Activated naive CD8-positive, alpha-beta T cell treated with anti-CD3 and anti-CD28 coated beads, Interleukin-2, amount 50 U/mL, for 16 hours (primary cell): Measurements from ENCODE around the gene C1orf141.
"Not testable (repeated sequence)": the region's sequence is repeated elsewhere in the genome, so short reads cannot be mapped to it uniquely, and the experiment has no call there.

Source experiments
- DNase-seq: peaks from one replicate; pipeline ENCODE4 v3.0.0-alpha.2; 2020; ENCODE audit warnings: low read depth, low spot score

C1orf141 gene

DNA sequence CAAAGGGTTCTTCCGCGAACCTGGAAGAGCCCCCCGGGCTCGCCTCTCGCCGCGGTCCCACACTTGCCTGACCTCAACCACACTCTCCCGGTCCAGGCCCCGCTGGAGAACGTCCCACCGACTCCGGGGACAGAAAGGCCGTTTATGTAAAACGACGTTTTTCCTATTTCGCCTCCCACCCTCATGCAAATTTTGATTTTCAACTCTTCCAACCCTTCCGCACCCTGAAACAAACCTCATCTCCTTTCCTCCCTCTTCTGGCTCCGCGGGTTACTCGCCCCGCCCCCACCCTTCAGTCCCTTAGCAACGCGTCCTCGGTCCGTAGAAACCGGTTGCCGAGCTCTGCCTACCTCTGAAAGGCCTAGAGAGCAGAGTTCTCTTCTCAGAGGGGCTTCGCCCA is at the start of gene C1orf141:
Gene C1orf141, minus strand, starts transcription at position 276 of the 400 bp plus-strand sequence. CDS start 7,730 bp downstream, outside the sequence.
- DNase-seq = no peak

DNA sequence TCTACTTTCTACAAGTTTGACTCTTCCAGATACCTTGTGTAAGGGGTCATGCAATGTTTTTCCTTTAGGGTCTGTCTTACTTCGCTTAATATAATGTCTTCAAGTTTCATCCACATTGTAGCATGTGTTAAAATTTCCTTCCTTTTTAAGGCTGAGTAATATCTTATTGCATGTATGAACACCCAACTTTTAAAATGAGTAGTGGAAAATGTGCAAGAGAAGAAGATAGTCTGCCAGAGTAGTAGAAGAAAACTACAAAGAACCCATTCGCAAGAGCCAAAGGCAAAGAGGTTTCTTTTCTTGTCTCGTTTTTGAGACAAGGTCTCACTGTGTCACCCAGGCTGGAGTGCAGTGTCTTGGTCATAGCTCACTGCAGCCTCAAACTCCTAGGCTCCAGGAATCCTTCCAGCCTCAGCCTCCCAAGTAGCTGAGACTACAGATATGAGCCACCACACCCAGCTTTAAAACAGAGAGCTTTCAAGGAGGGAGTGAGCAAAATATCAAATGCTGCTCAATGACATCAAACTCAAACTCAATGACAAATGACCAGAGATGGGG is 40.8 kb upstream of the C1orf141 start:
- DNase-seq = no peak

DNA sequence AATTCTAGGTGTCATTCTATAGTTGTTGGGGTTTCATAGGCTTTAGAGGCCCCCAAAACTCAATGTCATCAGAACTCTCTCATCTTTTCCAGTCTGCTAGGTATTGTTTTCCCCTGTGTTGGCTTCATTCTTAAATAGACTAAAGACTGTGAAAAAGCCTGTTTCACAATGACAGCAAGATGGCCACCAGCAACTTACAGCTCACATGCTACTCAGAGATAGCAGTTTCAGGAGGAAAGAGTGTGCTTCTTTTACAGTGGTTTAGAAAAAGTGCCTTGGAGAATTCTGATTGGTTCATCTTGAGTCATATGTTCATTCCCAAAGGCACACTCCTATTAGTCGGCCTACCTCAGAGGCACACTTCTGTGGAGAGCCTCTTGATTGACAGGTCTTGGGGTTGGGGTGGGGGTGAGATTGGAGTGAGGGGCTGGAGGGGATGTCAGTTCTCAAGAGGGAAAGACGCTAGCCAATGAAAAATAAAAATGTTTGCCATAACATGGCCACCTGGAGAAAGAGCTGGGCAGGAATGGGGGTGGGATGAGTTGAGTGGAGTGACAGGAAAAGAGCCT is 40.0 kb upstream of the C1orf141 start:
- DNase-seq = no peak

DNA sequence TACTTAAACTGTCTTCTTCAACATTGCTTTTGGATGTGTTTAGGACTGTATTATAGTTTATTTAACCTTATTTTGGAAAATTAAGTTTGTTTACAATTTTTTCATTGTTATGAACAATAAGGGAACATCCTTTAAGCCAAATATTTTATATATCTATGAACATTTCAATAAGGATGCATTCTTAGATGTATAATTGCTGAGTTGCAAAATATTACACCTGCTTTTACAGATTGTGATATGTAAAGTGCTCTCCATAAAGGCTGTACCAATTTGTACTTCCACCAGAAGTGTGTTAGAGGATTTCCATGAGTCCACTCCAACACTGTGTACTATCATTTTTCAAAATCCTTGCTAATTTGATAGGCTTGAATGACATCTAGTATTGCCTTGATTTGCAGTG is 39.2 kb upstream of the C1orf141 start:
- DNase-seq = no peak

DNA sequence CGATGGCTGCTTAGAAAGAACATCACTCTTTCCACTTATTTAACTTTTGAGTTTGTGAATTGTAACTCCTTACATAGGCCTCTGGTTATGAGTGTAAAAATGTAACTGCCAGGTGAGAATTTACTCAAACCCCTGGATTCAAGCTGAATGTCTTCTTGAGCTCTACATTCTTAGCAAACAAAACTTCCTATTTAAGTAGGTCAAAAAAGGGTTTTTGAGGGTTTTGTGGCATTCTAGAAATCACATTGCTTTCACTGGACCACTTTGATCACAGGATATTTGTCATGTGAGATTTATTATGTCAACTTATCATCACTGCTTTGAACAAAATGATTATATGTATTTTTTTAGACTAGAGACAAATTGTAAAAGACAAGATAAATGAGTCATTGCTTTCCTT is 37.2 kb upstream of the C1orf141 start:
- DNase-seq = no peak

DNA sequence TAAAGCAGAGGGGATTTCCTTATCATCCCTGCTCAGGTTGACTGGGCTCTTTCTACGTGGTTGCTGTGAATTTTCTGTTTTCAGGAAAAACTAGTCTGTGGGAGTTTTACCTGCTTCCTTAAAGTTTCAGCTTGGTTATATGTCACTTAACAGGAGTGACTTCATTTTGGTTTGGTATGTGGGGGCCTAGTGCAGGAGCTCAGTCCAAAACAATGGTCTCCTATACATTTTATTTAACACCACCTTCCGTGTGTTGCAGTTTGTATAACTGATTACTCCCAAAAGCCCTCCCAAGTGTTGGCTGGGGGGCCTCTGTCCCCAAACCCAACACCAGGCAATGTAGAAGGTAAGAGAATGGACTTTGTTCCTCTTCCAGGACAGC is 36.8 kb upstream of the C1orf141 start:
- no peak for DNase-seq

DNA sequence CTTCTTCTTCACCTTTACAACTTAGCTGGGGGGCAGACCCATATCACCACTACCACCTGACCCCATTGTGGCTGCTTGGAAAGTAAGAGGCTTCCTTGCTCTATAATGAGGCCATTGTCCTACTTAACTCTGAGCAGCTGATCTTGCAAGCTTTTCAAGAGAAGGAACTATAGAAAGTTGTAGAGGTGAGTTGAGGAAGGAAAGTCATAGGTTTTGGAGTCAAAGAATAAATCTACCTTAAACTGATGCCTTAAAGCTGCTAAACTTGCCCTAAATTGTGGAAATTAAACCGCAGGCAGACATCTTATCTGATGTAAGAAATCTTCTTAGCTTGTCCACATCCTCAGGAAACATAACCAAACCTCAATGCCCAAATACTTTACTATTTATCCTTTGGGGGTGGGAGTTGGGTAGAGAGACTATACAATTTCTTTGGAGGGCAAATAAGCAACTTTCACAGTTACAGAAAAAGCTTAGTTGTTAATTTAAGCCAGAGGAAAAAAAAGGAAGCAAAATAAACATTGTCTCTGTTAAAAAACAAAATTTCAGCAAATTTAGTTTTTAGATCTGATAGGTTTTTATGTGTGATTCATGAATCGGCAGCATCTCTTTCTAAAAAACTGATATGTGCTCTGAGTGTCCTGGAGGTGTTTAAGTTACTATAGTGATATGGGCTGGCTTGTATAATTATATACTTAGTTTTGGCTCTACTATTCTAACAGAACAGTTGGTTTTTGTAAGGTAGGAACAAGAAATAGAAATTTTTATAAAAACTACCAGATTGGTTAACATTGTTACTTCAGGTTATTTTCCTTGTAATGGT is 36.2 kb upstream of the C1orf141 start:
- DNase-seq = no peak

DNA sequence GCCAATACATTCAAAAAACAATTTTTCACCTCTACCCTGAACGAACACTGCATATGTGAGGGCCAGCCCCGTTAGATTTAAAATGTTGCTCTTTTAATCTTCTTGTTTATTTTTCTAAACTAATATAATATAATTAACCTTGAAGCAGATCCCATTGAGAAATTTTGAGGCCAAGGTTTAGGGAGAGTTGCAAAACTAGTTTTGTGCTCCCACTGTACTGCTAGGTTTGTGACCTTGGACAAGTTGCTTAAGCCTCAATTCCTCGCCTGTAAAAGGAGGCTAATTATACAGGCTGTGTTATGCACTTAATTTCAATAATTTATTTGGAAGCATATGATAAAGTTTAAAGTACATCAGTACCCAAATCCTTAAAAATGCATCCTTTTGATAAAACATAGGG is 35.2 kb upstream of the C1orf141 start:
- no peak for DNase-seq

DNA sequence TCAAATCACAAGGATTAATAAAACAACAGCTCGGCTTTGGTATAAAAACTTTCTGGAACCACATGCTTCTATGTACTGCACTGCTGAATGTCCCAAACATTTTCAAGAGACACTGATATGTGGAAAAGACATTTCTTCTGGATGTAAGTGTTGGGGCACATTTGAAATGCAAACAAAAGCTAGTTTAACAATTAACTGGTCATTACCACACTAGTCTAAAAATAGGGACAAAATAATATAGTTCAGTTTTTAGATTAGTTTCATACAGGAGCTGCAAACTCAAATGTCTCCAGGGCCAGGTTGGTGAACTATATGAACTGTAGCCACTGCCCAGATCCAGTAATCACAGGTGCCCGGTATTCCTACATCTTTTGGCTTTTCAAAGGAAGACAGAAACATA is 34.7 kb upstream of the C1orf141 start:
- DNase-seq = no peak

DNA sequence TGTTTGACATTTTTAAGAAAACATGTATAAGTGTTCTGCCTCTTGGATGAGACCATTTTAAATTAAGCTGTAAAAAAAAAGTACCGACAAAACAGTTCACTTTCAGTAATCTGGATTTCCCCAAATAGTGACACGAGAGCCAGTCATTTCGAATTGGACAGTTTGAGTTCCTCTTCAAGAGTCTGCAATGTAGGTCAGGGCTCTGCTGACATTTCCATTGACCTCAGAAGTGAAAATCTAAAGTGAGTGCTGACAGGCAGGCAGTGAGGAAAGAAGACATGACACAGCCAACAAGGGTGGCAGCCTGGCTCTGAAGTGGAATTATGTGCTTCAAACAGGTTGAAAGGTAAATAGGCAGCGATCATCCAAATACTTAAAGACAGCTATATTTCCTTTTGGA is 31.4 kb upstream of the C1orf141 start, which contains the start of gene IL23R:
Gene IL23R, plus strand, starts transcription at position 259 of the 400 bp plus-strand sequence. CDS start 1,667 bp downstream, outside the sequence.
- no peak for DNase-seq

DNA sequence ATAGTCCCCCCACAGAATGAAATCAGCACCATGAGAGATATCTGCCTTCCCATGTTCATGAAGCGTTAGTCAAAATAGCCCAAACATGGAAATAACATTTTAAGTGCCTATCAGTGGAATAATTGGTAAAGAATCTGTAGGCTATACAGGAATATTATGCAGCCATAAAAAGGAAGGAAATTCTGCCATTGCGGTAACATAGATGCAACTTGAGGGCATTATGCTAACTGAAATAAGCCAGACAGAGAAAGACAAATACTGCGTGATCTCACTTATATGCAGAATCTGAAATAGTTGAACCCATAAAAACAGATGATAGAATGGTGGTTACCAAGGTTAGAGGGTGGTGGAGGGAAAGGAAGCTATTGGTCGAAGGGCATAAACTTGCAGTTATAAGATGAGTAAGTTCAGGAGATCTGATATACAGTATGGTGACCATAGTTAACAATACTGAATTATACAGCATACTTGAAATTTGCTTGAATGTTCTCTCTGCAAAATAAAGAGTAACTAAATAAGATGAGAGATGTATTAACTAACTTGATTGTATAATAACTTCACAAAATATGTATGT is 30.8 kb upstream of the C1orf141 start:
- no peak for DNase-seq

DNA sequence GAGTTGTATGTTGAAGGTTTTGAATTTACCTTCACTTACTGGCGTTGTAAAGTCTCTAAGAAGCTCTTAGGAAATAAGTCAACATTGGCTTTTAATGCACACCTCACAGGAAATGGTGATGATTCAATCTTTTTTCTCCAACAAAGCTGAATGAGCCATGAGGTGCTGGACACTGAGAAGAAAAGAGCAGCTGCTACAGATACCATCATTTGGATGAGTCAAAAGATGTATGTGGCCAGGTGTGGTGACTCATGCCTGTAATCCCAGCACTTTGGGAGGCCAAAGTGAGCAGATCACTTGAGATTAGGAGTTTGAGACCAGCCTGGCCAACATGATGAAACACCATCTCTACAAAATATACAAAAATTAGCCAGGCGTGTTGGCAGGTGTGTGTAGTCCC is 28.2 kb upstream of the C1orf141 start:
- DNase-seq = no peak

DNA sequence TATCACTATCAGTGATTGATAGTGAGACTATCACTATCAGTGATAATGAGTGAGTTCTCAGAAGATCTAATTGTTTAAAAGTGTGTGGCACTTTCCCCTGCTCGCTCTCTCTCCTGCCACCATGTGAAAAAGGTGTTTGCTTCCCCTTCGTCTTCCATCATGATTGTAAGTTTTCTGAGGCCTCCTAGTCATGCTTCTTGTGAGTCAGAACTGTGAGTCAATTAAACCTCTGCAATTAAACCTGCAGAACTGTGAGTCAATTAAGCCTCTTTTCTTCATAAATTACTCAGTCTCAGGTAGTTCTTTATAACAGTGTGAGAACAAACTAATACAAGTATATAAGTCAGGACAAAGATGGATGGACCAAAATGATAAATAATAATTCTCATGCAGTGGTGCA is 24.5 kb upstream of the C1orf141 start:
- DNase-seq = no peak

DNA sequence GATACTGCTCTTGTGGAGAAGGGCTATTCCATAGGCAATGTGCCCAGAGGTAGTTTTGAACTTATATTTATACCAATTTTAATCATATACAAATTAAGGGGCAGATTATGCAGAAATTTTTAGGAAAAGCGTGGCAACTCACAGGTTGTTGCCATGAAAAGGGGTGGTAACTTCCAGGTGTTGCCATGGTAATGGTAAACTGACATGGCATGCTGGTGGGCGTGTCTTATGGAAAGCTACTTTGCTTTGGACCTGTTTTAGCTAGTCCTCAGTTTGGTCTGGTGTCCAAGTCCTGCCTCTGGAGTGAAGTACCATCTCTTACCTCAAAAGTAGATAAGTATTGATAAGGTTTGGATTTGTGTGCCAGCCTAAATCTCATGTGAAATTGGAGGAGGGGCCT is 23.6 kb upstream of the C1orf141 start:
- no peak for DNase-seq

DNA sequence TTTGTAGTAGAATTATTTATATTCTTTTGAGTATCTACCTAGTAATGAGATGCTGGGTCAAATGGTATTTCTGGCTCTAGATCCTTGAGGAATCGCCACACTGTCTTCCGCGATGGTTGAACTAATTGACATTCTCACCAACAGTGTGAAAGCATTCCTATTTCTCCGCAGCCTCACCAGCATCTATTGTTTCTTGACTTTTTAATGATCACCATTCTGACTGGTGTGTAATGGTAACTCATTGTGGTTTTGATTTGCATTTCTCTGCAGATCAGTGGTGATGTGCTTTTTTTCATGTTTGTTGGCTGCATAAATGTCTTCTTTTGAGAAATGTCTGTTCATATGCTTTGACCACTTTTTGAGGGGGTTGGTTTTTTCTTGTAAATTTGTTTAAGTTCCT is 16.2 kb upstream of the C1orf141 start:
- no peak for DNase-seq

DNA sequence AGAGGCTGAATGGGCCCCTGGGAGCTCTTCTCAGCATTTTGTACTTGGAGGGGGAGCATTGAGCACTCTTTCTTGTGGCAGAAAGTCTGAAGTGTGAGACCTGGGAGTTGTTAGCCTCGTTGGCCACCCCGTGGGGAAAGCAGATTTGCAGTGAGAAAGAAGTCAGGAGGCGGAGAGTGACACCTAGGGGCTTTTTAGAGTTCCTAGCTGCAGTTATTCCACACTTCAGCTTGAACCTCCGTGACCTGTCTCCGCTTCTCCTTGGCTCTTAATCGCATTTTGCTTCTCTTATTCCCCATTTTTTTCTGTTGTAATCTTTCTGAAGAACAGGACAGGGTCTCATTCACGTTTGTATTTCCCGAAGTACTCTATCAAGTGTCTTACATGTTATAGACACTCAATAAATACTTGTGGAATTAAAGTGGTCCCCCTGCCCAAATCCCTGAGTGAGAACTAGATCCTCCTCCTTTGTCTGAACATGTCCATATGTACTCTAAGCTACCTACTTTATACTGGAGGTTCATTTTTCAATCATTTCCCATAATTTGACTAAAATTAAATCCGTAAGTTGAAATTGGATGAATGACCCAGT is 14.5 kb upstream of the C1orf141 start:
- no peak for DNase-seq

DNA sequence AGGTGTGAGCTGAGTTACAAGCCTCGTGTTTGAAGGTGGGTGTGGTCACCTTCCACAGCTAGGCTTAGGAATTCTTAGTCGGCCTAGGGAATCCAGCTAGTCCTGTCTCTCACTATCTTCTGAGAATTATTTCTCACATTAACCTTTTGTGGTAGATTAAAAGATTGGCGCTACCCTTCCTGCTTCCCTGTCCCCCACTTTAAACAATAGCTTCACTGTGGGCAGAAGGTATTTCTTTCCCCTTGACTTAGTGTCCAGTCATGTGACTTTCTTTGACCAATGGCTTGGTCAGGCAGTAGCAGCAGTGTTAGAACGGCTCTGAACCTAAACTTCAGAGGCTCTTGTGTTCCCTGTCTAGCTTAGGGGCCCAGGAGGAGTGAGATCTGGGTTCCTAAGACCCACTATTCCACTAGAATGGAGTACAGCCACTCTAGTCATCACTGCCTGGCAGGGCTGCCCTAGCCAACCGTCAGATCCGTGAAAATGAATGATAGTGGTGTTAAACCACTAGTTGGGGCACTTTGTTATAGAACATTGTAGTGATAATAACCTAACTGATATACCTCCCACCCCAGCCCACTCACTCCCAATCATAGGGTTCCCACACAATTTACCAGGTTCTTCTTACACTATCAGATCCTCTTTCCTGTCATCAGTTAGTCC is 13.9 kb upstream of the C1orf141 start:
- DNase-seq = no peak

DNA sequence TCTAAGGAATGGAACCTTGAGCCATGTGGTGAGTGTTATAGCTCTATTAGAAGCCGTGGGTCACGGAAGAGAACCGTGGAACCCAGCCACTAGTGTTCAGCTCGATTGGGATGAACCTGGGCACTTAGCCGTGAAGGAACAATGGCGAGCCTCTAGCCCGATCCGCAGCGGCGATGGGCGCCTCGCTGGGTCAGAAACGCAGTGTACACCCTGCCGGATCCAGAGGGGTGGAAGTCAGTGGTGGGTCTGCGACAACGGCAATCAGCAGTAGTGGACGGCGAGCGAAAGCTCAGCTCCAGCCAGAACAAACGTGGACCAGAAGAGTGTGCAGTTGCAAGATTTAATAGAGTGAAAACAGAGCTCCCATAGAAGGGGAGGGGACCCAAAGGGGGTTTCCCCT is 13.2 kb upstream of the C1orf141 start:
- DNase-seq = not testable (repeated sequence)

DNA sequence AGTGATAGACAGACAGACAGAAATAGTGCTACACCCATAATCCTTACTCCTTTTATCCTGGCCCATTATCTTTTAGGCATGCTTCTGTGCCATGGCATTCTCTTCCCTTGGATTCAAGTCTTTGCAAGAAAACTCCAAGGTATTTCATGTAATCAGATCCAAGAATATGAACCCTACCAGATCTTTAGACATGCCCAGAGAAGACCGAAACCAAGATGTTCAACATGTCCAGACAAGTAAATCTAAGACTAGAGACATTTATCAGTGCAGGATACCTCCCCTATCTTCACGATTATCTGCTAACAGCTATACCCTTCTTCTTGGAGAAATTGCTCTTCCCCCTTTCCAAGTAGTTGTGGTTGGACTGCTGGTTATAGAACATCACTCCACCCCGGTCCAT is 11.8 kb upstream of the C1orf141 start:
- DNase-seq = no peak

DNA sequence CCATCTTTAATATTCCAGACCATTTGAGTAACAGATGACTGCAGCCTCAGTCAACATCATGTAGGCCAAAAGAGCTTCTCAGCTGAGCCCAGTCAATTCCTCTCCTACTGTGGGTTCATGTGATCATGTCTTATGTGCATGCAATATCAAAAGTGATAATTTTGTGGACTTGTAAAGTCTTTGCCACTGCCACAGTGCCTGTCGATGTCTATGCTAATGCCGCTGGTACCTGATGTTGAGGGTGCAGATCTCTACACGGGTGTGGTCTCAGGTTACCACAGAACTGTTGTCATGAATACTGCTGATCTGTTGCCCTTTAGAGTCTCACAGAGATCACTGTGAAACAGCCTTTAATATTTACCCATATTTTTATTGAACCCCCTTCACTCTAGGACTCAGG is 11.3 kb upstream of the C1orf141 start:
- DNase-seq = no peak

DNA sequence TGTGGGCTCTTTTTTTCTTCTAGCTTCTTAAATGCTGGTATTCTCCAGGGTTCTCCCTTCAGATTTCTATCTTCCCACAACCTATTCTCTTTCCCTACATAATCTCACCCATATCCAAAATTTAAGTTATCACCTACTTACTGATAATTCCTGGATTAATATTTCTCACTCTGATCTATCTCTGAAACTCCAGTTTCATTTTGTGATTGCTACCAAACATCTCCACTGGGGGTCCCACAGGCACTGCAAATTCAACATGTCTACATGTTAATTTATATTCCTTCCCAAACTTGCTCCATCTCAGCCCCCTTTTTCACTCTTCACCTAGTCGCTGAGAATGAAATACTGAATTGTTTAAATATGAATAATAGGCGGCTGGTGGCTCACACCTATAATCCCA is 9.9 kb upstream of the C1orf141 start:
- DNase-seq = no peak

DNA sequence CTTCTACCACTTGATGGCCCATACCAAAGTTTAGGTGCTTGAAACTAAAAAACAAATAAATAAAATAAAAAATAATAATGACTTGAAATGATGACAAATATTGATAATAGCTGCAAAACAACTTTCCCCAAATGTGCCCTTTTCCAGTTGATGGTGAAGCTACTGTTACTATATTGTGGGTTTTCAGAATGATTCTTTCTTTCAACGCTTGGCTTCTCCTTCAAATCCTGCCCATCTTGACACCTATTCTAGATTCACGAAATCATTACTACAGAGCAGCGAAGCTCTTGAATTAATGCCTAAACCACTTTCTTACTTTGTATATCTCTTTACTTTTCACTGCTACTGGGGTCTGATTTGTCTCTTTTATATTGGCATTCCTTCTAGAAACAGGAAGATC is 9.2 kb upstream of the C1orf141 start:
- no peak for DNase-seq
